NCI-H446 treated with DMSO at 0.1 percent for 48 hours (cell line): ENCODE measurements around the gene USP30.
"Not testable (repeated sequence)": the region's sequence is repeated elsewhere in the genome, so short reads cannot be mapped to it uniquely, and the experiment has no call there.

ENCODE experiments used
- DNase-seq: peaks from one replicate; lab custom pipeline; 2025; lab: John Stamatoyannopoulos, UW

The USP30 gene, protein sequence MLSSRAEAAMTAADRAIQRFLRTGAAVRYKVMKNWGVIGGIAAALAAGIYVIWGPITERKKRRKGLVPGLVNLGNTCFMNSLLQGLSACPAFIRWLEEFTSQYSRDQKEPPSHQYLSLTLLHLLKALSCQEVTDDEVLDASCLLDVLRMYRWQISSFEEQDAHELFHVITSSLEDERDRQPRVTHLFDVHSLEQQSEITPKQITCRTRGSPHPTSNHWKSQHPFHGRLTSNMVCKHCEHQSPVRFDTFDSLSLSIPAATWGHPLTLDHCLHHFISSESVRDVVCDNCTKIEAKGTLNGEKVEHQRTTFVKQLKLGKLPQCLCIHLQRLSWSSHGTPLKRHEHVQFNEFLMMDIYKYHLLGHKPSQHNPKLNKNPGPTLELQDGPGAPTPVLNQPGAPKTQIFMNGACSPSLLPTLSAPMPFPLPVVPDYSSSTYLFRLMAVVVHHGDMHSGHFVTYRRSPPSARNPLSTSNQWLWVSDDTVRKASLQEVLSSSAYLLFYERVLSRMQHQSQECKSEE

DNA sequence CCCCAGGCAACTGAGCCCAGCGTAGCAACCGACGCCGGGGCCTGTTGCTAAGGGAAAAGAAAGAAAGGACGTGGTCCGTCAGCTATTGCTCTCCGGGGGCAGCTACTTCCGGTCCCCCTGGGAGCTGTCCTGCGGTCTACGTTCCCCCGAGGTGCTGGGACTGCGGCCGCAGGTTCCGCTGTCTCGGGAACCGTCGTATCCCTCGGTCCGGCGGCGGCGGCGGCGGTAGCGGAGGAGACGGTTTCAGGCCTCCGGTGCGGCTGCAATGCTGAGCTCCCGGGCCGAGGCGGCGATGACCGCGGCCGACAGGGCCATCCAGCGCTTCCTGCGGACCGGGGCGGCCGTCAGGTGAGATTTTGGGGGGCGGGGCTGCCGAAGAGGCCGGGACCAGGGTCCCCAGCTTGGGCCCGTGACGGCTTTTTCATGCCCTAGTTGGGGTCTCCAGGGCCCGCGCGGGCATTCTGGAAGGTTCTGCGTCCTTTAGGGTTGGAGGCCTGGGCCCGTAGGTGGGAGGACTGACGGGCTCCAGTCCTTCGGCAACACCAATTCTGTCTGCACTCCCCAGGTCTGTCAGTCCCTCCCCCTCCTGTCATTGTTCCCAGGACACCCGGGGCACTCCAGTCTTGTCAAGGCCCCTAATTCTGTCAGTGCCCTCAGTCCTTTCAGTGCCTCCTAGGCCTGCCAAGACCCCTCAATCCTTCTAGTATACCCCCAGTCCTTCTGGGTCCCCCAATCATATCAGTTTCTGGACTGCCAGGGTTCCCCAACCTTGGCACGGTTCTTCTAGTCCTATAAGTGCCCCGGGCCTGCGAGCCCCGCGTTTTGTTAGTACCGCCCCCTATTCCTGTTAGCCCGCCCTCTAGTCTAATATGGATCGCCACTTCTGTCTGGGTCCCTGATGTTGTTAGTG, at the start of gene USP30:
Gene USP30, plus strand, starts transcription at position 163 of the 910 bp plus-strand sequence. Its CDS starts 103 bp downstream, at position 266.
- peak; percentile 67 for DNase-seq

DNA sequence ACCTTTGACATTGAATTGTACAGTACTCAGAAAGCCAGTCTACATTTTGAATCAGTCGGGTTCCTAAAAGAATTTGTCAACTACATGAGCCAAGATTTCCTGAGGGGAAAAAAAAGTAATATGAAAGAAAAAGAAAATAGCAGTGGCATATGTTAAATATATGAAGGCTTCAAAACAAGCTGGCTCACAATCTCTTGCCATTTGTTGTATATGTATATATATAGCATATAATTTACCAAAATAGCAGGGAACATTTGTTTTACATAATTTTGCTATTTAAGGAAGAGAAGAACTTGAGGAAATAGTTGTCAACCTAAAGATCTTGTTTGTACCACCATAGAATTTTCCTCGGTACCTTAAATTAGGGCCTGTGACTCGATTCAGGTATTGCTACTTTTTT, 48.4 kb upstream of the USP30 start:
- no peak for DNase-seq

DNA sequence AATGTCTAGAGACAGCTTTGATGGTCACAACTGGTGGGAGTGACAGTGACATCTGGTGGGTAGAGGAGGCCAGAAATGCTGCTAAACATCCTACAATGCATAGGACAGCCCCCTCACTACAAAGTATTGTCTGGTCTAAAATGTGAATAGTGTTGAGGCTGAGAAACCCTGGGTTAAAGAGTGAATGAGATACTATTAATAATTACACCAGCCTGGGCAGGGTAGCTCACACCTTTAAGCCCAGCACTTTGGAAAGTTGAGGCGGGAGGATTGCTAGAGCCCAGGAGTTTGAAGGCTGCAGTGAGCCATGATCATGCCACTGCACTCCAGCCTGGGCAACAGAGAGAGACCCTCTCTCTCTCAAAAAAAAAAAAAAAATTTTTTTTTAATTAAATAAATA, 42.6 kb upstream of the USP30 start:
- no peak for DNase-seq

DNA sequence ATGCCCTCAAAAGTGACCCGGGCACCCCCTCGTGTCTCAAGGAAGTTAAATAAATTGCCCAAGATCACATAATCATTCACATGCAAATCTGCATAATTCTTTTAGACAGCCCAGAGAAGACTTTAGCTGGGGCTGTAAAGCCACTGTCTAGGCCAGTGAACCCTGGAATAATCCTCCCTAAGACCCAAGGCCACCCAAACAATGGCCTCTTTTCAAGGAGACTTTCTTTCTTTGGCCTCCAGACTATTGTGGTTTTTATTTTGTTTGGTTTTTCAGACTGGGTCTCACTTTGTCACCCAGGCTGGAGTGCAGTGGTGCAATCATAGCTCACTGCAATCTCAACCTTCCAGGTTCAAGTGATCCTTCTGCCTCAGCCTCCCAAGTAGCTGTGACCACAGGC, 42.1 kb upstream of the USP30 start:
- DNase-seq = no peak

DNA sequence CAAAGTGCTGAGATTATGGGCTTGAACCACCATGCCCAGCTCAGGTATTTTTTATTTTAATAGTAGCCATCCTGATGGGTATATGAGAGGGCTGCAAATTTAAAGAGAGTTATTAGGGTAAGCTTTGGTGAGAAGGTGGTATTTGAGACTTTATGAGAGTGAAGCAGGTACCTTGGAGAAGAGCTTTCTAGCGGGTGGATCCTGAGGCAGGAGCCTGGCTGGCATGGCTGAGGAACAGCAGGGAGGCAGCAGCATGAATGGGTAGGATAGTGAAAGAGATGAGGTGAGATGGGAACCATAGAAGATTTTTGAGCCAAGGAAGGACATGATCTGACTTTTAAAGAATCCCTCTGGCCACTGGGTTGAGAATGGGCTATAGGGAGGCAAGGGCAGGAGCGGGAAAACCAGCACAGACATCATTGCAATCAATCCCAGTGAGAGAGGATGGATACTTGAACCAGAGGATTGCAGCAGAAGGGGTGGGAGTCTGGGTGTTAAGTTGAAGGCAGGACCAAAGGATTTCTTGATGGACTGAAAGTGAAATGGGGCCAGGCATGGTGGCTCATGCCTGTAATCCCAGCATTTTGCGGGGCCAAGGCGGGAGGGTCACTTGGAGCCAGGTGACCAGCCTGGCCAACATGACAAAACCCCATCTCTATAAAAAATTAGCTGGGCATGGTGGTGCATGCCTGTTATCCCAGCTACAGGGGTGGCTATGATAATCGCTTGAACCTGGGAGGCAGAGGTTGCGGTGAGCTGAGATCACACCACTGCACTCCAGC, 37.2 kb upstream of the USP30 start:
- no peak for DNase-seq

DNA sequence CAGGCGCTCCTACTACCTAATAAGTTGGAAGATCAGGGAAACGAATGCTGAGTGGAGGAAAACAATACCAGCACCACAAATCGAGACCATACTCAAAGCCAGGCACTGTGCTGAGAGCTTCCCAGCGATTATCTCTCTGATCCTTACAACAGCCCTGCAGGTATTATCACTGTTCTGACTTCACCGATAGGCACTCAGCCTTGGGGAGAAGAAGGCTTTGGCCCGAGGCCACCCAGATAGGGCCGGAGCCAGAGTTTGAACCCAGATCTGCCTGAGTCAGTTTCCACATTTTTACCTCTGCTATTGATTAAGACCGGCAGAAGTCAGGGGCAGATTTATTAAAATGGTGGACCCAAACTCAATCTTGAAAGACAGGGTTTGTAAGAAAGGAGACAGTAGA, 36.4 kb upstream of the USP30 start:
- no peak for DNase-seq

DNA sequence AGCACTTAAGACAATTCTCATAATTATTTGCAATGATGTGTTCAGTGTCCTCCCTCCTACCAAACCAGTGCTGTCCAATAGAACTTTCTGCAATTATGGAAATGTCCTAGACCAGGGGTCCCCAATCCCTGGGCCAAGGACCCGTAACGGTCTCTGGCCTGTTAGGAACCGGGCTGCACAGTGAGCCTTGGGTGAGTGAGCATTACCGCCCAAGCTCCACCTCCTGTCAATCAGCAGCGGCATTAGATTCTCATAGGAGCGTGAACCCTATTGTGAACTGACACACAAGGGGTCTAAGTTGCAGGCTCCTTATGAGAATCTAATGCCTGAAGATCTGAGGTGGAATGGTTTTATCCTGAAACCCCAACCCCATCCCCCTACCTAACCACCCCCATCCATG, 35.4 kb upstream of the USP30 start:
- DNase-seq = no peak

DNA sequence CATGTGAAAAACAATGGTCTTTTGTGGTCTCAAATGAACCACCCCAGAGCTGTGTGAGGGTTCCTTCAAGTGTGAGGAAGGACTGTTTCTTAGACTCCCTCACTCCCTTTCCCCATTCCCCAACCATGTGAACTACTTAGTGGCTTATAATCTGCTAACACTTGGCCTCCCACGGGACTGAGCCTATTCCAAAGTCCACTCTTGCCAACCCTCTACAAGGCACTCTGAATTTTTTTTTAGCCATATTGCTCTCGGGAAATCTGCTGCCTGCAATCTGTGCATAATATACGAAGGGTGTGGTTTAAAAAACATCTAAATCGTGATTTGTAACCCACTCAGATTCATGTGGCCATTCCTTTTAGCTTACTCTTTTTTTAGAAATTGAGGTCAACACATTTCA, 34.1 kb upstream of the USP30 start:
- DNase-seq = peak; percentile 40

DNA sequence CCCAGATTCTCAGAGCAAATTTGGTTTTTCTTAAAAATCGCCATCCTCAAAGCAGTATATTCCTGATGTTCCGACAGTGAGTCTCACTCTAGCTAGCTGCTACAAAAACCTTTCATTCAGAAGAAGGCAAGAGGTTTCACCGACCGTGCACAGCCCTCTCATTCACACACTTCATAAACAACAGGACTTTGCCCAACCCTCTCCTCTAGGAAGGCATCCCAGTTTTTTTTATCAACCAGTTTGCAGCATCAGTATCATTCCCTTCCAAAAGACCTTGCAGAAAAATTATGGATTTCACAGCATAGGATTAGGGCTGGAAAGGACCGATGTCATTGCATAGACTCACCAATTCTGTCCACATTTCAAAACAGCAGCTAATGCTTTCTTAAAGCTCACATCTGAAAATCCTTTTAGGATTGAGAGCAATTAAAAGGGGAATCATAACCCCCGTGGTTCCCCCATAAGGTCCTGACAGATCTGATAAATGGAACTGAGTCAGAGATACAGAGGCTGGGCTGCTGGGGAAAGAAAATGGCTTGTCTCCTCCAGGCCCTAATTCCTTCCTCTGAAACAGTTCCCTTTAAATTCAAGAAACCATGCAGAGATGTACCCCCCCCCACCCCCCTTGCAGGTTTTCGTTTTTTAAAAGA, 32.1 kb upstream of the USP30 start:
- DNase-seq = no peak

DNA sequence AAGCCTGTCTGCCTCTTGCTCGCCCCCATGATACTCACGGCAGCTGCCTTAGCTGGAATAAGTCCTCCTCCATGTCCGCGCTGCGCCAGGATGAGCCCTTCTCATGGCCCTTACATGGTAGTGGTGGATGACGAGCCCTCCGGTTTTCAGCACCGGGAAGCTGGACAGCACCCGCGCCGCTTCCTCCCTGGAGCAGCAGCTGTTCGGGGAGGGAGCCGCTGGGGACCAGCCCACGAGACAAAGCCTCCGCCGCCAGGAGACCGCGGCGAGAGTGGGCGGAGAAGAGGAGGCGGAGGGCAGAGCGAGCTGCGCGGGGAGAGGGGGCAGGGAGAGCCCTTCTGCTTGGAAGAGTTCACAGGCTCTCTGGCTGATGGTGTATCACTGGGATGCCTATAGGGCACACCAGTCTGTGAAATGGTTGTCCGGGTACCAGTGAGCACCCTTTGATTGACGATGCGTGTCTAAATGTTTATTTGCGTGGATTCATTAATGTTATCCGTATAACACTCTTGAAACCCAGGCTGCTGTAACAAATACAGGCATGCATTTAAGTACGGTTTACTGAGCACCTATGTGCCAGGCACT, 31.5 kb upstream of the USP30 start, which contains the start of gene SVOP:
Gene SVOP, minus strand, starts transcription at position 273 of the 585 bp plus-strand sequence. Its CDS starts 200 bp downstream, at position 73.
- DNase-seq = peak; percentile 51

DNA sequence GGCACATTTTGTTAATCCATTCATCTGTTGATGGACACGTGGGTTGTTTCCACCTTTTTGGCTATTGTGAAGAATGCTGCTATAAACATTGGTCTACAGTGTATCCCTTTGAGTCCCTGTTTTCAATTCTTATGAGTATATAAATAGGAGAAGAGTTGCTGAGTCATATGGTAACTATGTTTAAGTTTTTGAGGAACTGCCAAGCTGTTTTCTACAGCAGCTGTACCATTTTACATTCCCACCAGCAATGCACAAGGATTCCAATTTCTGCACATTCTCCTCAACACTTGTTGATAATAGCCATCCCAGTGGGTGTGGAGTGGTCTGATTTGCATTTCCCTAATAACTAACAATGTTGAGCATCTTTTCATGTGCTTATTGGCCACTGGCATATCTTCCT, 24.6 kb upstream of the USP30 start:
- DNase-seq = no peak

DNA sequence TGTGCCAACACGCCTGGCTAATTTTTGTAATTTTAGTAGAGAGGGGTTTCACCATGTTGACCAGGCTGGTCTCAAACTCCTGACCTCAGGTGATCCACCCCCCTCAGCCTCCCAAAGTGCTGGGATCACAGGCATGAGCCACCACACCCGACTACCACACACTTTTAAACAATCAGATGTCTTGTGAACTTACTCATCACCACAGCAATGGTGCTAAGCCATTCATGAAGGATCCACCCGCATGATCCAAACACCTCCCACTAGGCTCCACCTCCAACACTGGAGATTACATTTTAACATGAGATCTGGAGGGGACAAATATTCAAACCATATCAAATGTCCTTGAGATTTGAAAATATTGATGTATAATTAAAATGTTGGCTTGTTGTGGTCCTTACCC, 23.8 kb upstream of the USP30 start:
- not testable (repeated sequence) for DNase-seq

DNA sequence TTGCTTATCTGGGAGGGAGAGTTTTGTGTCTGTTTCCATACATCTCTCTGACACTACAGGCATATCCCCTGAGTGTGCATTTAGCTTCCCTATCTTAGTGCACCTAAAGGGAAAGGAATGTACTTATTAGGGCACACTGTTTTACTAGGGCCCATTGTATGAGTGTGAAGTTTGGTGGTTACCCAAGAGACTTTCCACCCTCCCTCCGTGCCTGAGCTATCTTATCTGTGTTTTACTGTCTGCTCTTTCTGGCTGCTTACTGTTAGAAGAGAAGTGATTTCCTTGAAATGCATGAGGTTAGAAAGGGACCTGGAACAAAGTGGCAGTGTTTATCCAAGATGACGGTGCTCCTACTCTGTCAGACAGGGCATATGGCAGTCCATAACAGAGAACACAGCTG, 23.0 kb upstream of the USP30 start:
- no peak for DNase-seq

DNA sequence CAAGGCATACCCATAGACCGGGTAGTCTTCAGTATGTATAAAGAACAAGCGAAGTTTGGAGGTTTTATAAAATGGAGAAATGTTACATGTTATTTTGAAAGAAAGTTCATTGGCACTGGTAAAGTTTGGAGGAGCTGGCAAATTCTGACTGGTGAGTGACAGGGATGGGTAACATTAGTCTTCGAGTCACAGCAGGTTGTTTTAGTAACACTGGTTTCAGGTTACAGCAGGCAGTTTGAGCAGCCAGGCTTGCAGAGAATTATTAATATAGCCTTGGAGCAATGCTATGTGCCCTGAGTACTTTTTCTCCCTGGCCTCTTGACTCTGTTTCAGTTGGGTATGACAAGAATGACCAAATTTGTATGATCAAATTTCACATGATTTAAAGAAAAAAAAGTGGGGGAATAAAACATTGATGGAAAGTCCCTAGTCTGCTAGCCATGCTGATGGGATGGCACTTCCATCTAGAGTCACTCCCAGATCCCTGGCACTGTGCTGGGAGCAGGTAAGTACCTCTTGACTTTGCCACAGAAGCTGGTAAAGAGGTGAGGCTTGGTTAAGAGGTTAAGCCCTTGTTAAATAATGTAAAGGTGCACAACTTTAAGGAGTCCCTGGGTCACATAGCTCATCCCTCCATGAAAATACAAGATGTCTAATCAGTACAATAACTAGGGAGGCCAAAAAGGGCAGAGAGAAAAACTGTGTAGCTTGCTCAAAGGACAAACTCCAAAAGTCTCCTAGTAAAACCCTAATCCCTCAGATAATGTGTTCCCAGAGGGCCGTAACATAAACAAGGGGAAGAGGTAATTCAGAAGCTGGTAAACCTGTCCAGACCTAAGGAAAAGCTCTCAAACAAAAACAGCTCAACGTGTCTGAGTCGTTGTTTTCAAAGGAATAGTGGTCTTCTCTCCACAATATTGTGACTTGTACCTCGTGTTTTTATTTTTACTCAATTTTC, 18.9 kb upstream of the USP30 start:
- no peak for DNase-seq

DNA sequence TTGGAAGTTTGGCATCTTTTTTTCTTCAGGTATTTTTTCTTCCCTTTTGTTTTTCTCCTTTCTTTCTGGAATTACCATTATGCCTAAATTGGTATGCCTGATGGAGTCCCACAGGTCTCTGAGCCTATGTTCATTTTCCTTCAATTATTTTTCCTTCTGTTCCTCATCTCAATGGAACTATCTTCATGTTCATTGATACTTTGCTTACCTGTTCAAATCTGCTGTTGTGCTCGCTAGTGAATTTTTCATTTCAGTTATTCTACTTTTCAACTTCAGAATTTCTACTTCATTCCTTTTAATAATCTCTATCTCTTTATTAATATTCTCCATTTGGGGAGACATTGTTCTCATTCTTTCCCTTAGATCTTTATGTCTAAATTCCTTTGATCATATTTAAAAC, 15.4 kb upstream of the USP30 start:
- DNase-seq = no peak

DNA sequence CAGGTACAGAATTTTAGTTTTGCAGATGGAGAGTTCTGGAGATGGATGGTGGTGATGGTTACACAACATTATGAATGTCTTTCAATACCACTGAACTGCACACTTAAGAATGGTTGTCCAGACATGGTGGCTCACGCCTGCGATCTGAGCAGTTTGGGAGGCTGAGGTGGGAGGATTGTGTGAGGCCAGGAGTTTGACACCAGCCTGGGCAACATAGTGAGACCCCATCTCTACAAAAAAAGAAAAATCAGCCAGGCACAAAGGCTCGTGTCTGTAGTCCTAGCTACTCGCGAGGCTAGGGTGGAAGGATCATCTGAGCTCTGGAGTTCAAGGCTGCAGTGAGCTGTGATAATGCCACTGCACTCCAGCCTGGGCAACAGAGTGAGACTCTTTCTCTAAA, 8.1 kb upstream of the USP30 start:
- DNase-seq = no peak

DNA sequence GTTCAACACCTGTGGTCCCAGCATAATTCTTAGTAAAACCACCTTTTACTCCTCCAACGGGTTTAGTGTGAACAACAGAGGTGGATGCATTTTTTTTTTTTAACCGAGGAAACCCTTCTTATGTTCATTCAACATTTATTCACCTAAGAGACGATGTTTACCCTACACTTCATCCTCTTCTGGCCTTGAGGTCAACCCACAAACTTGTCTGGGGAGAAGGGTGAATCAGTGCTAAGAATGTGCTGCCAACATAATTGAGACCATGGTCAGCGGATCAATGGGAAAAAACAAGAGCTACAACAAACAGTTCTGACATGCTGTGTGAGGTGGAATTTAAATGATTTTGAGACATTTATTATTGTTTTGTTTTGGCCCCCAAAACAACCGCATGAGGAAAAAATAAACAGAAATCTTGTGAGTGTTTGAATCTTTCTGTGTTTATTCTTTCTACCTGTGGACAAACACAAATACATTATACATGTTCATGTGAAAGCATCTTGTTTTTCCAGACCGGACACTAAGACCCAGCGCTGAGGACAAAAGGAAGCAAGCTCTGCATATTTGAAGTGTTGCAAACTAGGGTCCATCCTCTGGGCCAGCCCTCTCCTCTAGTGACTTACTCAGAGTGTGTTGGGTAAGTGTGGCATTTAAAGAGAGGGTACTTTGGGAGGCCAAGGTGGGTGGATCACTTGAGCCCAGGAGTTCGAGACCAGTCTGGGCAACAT, 5.1 kb upstream of the USP30 start:
- DNase-seq = no peak

DNA sequence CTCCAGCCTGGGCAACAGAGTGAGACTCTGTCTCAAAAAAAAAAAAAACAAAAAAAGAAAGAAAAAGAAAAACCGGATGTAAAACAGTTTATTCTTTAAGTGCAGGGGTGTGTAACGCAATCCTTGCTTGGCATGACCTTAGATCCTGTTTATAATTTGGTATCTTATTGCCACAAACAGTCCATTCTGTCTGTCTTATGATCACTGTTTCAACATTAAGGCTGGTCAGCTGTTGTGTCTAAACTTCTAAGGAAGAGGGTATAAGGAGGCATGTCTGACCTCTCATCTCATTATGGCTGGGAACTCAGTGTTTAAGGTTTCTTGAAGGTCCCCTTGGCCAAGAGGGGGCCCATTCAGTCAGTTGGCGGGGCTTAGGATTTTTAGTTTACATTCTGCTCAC, 3.7 kb upstream of the USP30 start:
- not testable (repeated sequence) for DNase-seq

DNA sequence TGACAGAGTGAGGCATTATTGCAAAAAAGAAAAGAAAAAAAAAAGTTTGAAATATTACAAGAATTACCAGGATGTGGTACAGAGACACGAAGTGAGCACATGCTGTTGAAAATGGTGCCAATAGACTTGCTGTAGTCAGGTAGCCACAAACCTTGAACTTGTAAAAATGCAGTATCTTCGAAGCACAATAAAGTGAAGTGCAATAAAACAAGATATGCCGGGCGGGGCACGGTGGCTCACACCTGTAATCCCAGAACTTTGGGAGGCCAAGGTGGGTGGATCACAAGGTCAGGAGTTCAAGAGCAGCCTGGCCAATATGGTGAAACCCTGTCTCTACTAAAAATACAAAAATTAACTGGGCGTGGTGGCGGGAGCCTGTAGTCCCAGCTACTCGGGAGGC, 2.6 kb upstream of the USP30 start:
- DNase-seq = not testable (repeated sequence)
